NK-92 treated with Interleukin-12 subunit alpha and Interleukin-12 subunit beta, amount 100 ng/mL, for 24 hours (cell line): ENCODE results near the gene CDSN.

Source experiments
- DNase-seq: peaks from one replicate; lab custom pipeline; 2025; lab: John Stamatoyannopoulos, UW

Gene CDSN

DNA sequence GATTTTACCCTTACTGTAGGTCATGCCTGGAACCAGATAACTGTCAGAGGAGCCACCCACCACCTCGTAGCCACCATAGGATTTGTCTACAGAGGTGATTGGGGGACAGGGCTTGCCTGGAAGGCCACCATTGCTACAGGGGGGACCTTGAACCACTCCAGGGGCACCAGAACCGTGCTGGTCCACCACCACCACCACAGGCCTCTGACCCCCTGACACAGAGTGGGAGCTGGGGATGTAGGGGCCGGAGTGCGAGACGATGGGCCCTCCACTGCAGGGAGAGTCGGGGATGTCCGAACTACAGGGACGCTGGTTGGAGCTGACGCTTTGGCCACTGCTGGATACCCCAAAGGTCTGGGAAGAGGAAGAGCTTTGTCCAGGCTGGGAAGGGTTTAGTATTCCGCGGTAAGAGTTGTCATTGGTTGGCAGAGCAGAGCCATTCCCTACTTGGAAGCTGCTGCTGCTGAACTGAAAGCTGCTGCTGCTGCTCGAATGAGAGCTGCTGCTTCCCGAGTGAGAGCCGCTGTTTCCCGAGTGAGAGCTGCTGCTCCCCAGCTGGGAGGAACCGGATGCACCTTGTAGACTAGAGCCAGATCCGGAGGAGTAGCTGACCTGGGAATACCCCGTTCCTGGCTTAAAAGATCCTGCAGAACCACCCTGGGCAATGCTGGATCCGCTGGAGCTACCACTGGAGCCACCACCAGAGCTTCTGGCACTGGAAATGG, 3.4 kb downstream of the CDSN start:
- no peak for DNase-seq

DNA sequence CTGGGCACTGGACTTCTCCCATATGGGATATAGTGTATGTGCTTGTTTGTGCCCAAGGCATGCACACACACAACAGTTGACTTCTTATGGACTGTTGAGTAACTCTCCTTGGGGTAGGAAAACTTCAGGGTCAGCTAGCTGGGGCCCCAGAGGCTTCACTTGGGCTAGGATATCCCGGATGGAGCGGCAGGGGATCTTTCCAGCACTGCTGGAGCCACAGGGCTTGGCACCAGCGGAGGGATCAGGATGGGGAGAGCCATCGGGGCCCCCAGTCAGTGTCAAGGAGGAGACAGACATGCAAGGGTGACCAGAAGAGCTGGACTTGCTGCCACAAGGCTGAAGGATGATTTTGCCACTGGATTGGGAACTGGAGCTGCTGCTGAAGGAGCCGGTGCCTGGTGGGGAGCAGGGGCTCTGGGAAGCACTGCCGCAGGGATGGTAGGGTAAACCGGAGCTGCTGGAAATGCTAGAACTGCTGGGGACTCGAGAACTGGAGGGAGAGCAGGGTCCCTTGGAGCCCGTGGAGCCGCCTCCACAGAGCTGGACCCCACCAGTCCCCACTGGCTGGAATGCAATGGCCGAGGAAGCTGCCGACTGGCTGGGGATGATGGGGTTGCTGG, 4.2 kb downstream of the CDSN start:
- no peak for DNase-seq

DNA sequence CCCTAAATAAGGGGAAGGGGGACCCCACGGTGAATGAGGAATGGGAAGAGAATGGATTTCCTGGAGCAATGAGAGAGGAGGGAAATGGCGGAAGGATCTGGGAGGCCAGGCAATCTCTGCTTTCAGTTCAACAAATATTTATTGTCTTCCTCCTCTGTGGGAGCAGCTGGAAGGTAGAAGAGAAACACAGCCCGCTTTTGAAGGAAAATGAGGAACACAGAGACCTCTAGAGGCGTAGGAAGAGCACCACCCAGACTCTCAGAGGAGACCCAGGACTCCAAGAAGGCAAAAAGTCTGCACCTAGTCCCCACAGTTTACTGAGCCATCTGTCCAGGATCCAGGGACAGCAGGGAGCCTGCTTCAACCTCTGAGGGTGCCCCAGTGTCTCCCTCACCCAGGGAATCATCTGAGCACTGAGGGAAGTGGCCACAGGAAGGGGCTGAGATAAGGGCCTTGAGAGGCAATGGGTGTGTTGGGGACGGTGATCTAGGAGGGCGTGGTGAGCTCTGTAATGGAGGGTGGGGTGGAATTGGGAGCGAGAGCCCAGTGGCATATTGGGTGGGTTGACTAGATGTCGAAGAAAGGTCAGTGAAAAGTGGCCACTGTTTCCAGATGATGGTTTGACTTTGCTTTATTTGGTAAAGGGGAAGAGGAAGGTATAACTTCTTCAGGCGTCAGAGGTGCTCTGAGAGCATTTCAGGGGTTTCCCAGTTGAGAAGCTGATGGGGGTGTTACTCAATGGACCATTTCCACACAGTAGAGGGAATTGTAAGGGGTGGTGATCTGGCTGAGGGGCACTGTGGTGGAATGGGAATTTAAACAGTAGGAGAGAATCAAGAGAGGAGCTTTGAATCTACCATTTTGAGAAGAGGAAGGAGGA, 5.0 kb downstream of the CDSN start:
- no peak for DNase-seq

DNA sequence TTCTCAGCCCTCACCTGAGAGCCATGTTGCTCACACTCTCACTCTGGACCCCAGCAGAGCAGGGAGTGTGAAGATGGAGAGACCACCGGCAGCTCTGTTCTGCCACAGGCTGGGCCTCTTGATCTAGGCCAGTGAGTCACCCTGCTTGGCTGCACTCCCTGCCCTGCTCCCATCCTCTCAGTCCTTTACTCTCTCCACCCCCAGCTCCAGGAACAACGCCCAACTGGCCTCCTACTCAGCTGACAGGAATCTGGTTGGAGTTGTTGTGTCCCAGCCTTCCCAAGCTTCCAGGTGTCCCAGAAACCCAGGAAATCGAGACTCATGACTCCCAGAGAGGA, 5.7 kb downstream of the CDSN start, which contains the start of gene PSORS1C1:
TSS of gene PSORS1C1 (plus strand) at position 260 of the 338 bp plus-strand sequence. CDS start 14,833 bp downstream, outside the sequence.
- DNase-seq, result no peak

DNA sequence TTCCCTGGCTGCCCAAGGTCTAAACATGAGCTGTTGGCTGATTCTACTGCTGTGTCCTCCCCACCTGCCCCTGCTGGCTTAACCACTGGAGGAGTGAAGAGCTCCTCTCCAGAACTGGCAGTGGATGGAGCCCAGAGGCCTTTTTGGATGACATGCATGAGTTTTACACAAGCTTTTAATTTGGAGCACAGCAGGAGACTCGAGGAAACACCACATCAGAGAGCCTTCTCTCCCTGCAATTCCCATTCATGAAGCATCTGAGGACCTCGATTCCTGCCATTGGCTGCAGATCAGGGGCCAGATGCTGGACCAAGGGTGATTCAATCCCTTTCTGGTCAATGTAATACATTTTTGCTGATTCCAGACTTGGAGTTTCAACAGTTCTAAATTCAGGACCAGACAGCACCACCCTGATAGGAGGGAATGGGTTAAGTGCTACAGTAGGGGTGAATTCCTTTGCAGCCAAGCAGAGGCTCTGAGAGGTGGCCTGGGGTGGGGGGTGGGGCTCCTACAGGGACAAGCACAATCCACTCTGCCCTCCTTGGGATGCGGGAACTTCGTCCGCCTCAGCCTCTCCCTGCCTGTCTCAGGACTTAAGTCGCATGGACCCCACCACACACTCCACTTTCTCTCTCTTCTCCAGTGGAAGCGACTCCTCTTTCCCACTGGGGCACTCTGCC, 6.2 kb downstream of the CDSN start:
- no peak for DNase-seq

DNA sequence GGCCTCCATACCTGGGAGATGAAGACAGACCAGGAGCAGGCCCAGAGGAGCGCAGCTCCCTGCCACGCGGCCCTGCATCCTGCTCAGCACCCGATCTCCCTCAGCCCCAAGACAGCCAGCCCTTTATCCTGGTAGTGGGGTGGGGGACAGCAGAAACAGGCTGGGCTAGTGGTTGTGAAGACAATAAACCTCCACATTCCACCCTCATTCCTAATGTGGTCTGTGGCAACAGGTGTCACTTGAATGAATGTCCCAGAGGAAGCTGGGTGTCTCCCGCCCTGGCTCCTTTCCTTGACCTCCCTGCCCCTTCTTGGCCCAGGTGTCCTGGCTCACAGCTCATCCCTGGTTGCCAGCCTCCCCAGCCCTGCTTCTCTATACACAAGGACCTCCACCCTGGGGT, 7.8 kb downstream of the CDSN start, which contains the start of gene C6orf15:
TSS of gene C6orf15 (minus strand) at position 98 of the 400 bp plus-strand sequence. CDS start at position 78, 20 bp downstream.
- no peak for DNase-seq

DNA sequence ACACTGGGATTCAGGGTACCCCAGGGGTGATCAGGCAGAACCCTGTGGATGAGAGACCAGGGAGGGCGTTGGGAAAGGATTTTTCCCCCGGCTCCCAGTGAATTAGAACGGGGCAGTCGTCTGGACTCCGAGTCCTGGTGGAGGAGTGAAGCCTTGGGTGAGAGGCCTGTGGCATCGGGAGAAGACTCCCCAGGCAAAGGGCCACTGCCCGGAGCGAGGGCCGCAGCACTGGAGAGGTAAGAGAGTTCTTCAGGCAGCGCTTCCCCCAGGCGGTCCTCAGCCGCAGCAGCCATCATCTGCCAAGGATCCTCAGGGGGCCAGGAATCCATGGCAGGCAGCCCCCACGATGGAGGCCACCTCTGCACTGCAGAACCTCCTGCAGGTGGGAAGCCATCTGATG, 8.5 kb downstream of the CDSN start:
- no peak for DNase-seq

DNA sequence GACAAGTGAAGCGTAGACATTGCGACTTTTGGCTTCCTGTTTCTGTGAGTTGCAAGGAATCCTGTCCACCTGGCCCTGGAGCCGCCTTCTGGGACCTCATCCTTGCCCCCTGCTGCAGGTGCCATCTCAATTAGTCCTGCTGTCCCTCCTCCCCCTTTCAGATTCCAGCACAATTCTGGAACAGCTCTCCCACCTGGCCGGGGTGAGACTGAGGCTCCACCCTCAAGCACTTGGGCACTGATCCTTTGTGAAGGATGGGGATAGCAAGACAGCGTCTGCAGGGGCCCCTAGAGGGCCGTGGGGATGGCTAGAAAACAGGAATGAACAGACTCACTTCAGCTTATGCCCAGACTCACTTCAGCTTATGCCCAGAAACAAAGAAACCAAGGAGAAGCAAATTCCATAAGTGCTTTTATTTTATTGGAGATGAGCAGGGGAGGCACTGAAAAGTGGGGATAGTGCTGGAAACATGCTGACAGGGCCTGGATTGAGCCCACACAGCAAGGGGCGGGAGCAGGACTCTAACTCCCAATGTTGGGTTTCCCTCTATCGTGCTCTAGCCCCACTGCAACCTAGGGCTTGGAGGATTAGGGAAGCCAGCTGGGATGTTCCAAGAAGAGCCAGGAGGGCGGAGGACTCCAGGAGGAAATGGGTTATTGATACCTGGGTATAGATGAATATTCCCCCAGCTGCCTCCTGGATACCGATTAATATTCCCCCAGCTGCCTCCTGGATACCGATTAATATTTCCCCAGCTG, 9.2 kb downstream of the CDSN start:
- DNase-seq, result no peak

DNA sequence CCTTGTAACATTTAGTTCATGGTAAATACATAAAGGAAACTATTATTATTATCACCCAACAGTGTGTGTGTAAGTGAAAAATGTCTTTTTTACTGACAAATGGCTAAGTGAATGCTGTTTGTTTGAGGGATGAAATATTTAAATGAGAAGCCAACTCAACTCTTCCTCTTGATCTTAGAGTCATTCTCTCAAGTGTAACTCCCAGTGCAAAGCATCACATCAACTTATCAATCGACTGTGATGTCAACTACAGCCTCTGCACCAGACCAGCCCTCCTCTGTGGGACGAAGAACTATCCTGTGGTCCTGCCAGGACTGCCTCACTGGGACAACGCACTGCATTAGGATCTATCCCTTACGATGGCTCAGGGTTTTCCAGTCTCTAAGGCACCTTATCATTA, 13.2 kb downstream of the CDSN start:
- DNase-seq, result no peak

DNA sequence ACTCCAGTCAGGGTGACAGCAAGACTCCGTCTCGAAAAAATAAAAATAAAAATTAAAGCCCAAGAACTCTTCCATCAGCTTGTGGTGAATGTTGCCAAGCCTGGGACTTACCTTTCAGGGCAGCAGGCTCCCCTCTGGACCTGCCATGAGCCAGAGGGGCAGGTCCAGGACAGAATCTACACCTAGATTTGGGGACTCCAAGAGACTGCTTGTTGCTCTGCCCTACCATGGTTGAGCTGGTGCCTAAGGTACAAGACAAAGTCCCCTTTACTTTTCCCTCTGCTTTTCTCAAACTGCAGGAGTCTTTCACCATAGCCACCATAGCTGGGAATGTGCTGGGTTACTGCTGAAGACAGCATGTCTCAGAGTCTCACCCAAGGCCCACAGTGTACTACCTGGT, 17.1 kb downstream of the CDSN start:
- no peak for DNase-seq

DNA sequence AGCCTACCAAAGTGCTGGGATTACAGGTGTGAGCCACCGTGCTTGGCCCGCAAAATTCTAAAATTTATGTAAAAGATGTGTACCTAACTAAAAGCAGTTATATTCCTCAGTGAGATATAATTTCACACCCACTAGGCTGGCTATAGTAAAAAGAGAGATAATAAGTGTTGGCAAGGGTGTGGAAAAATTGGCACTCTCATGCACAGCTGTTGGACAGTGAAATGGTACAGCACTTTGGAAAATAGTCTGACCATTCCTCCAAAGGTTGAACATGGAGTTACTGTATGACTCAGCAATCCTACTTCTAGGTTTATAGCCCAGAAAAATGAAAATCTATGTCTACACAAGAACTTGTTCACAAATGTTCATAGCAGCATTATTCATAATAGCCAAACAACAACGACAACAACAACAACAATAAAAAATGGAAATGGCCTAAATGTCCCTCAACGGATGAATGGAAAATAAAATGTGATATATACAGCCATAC, 21.8 kb downstream of the CDSN start:
- DNase-seq, result no peak

DNA sequence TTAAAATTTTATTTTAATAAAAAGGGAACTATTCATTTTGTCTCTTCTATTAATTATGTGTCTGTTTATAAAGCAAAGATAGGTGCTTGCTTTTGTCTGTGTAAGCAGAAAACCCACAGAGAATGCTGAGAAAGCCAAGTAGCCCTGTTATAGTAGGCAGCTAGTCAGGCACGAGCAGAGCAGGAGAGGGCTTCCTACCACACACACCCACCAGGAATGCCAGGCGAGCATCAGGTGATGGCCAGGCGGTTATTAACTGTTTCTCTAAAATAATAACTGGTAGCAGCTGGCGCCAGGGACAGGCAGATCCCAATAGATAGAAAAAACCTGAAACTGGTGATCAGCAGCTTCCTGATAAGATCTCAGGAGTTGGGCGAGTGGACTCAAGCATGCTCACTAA, 23.6 kb downstream of the CDSN start:
- no peak for DNase-seq

DNA sequence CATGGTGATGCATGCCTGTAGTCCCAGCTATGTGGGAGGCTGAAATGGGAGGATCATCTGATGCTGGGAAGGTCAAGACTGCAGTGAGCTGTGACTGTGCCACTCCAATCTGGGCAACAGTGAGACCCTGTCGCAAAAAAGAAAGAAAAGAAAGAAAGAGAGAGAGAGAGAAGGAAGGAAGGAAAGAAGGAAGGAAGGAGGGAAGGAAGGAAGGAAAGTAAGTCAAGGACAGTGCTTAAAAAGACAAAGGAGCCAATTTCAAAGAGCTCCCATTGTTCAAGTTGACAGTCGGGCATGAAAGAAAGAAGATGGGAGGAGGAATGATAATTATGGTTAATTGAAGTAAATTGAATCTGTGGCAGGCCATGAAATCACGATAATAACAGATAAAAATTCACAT, 24.0 kb downstream of the CDSN start:
- no peak for DNase-seq

DNA sequence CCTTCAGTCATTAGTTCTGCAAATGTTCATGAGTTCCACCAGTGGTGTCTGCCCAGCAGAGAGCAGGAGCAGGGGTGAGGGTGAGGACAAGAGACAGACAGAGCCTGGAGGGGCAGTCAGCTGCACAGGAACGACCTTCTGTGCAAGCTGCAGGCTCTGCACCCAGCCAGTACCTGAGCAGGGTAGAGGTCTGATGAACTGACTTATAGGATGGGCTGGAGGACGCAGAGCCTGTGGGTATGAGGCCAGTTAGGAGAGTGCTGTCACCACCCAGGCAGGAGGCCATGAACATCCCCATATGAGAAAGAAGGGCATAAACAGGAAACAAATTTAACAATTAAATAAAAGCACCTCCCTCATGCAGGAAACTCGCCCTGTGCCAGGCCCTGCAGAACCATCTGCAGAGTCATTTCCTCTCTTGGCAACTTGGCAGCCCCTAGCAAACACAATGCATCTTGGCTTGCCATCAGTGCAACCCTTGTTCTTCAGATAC, 25.8 kb downstream of the CDSN start:
- DNase-seq, result no peak

DNA sequence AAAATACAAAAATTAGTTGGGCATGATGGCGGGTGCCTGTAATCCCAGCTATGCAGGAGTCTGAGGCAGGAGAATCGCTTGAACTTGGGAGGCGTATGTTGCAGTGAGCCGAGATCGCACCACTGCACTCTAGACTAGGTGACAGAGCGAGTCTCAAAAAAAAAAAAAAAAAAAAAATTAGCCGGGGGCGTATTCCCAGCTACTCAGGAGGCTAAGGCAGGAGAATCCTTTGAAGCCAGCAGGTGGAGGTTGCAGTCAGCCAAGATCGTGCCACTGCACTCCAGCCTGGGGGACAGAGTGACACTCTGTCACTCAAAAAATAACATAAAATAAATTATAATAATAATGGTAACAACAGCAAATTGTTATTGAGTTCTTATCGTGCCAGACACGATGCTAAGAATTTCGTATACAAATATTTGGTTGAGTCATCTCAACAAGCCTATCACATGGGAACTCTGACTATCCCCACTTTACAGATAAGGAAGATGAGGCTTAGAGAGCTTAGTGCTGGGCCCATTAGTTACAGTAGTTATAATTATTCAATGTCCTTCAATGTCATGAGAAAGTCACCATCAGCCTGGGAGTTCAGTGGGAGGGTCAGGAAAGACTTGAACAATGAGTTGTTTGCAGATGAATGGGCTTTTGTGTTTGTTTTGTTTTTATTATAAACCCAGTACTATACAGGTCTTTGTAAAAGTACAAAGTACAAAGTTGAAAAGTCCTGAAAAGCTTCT, 27.3 kb downstream of the CDSN start:
- DNase-seq, result no peak

DNA sequence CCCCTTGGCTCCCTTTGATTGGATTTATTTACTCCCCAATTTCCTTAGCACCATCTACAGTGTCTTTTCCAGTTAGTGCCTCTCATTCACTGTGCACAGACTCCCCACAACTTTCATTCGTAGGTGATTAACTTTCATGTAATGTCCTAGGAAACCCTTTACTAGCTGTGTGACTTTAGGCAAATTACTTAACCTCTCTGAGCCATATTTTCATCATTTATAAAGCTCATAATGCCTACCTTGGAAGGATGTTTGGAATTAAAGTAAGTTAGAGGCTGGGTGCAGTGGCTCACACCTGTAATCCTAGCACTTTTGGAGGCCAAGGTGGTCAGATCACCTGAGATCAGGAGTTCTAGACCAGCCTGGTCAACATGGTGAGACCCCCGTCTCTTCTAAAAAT, 28.0 kb downstream of the CDSN start:
- DNase-seq, result no peak

DNA sequence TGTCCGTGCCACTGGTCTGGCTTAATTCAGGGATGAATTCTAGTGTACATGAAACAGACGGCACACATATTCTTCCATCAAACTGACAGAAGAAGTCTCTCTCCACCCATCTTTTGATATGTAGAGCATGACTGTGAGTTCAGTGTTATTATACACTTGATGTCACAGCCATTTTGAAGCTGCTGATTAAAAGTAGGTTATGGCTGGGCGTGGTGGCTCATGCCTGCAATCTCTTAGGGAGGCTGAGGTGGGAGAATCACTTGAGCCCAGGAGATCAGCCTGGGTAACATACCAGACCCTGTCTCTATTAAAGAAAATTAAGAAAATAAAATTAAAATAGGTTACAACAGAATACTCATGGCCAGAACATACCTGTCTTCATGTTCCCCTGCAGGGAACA, 28.6 kb downstream of the CDSN start:
- DNase-seq, result no peak

DNA sequence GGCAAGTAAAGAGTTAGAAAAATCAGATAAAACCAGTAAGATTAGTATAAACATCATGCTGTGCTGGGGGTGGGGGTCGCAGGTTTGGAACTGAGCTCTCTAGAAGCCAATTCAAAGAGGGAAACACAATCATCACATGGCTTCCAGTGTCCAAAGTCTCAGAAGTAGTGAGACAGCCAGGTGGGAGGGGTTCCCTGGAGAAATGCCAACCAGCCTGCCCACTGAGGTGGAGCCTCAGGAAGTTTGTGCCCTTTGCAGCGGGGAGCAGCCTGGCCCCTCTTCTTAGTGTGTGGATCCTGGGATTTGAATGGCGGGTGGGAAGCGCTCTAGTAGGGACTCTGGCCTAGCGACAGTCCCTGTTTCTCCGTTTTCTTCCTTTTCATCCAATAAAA, 29.3 kb downstream of the CDSN start:
- DNase-seq, result no peak

DNA sequence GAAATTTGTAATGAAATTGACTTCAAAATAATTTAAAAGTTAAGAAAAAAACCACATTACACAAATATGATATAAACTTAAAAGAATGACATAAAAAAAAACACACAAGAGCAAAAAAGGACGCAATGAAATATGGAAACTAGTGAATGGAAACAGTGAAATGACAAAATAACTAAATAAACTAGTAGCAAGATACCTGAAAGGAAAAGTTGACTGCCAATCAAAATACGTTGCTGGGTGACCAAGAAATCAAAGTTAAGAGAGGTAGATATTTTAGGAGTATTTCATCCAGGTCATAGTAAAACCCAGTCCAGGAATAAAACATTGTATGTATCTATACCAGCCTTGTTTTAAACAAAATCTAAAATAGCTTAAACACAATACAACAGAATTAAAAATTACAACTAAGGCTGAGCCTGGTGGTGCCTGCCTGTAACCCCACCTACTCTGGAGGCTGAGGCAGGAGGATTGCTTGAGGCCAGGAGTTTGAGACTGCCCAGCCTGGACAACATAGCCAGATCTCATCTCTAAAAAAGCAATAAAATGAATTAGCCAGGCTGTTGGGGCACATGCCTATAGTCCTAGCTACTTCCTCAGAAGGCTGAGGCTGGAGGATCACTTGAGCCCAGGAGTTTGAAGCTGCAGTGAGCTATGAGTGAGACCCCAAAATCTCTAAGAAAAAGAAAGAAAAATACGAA, 29.8 kb downstream of the CDSN start:
- DNase-seq, result no peak
